ENCODE data around the gene RPS3A.

GRCh38 chr4:151144329-151145072, 45.1 kb downstream of the RPS3A start:
- TF ChIP-seq CTCF (conservative IDR thresholded peaks at IDR 0.05) (no peak), ZFX (IDR thresholded peaks at IDR 0.05) (no peak)

Measured in C4-2B (cell line).